ENCODE measurements around the gene EGLN3.
"Not testable (repeated sequence)": the region's sequence is repeated elsewhere in the genome, so short reads cannot be mapped to it uniquely, and the experiment has no call there.

The EGLN3 gene

DNA sequence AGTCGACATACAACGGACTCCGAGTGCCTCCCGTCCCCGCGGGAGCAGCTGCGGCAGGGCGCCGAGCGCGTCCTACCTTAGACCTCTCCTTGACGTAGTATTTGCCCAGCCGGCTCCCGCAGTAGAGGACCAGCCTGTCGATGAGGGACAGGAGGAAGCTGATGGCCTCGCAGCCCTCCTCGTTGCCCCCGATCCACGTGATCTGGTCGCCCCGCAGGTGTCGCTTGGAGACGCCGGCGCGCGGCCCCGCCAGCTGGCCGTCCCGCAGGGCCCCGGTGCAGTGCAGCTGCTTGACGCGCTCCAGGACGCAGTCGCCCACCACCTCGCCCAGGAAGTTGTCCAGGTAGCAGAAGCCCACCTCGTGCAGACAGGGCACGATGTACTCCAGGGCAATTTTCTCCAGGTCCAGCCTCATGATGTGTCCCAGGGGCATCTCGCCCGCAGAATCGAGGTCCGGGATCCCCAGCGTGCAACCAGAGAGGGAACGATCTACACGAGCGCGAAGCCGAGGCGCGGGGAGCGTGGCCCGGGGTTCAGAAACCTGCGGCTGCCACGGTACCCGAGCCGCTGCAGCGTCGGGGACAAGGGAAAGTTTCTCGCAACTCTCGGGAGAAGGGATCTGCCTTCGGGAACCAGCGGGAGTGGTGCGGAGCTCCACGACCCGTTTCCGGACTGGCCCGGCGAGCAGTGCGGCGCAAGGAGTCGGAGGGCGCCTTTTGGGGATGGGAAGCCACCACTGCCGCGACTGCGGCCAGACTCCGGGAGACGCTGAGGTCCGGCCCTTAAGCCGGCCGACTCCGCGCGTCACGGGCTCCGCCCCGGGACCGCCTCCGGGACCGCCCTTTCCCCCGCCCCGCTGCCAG is at the start of gene EGLN3:
Gene EGLN3 (minus strand): TSS at position 755 of the 863 bp plus-strand sequence. CDS start 322 bp downstream, at position 433.
- FAIRE-seq = no peak

DNA sequence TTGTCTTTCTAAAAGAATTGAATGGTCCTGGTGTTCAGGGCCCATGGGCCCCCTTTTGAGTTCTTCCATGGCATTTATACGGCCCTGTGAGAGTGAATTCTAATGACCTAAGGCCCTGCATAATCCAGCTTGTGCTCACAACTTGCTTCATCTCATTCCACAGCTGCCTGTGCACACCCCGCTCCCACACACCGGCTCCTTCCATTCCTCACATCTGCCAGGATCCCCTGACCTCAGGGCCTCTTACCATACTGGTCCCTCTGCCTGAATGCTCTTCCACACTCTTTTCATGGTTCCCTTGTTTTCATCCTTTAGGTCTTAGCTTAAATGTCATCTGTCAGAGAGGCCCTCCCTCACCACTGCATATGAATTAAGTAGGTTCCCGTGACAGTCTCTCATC is 49.5 kb upstream of the EGLN3 start:
- no peak for FAIRE-seq

DNA sequence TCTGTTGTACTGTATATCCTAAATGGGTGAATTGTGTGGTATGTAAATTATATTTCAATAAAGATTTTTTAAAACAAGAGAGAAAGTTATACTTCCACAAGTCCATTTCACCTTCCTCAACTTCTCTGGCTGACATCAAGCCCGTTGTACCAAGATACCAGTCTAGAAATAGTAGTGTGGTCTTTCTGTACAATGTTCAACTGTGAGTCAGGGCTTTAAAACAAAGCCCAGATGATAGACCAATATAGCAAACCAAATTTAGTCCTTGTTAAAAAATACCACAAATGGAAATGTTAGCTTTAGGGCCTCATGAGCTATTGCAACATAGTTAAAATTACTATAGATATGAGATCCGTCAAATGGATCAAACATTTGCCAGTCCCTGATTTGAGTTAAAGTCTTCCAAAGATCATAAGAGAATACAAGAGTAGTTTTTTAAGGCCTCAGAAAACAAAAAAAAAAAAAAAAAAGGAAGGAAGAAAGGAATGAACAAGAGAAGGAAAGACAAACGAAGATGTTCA is 49.0 kb upstream of the EGLN3 start:
- FAIRE-seq = no peak

DNA sequence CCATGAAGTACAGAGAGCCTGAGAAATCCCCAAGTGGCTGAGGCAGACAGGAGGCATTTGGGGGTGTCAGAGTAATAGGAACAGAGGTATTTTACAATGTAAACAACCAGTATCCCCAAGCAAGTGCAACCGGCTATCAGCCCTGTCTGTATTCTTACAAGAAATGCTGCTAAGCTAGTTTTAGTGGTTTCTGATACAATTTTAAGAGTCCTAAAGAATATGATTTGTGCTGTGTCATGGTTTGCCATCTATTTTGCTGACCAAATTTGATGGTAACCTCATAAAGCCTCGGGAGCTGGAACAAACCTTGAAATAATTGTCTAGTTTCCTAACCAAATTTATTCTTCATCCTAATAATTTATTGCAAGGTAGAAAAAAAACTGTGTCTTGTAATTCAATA is 46.7 kb upstream of the EGLN3 start:
- FAIRE-seq = no peak

DNA sequence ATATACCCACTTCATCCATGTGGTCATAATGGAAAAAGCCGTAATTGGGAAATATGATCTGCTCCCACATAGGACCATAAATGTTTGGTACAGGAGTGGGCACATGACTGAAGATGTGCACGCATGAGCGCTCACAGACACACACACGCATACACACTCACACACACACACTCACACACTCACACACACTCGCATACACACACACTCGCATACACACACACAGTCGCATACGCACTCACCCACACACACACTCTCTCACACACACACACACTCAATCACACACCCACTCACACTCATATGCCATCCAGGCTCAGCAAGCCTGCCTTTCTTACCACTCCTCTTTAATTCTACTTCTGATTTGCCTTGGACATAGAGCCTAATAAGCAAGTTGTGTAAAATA is 45.6 kb upstream of the EGLN3 start:
- FAIRE-seq = no peak

DNA sequence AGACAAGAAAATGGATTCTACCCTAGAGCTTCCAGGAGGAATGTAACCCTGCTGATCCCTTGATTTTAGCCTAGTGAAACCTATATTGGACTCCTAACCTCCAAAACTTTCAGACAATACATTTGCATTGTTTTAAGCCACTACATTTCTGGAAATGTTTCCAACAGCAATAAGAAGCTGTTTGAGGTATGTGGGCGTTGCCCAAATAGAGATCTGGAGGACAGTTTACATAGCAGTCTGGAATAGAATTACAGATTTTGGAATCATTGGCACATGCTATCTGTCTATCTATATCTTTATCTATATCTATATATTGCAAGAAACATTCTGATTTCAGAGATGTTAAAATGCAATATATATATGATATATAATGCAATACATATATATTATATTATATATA is 42.4 kb upstream of the EGLN3 start:
- no peak for FAIRE-seq

DNA sequence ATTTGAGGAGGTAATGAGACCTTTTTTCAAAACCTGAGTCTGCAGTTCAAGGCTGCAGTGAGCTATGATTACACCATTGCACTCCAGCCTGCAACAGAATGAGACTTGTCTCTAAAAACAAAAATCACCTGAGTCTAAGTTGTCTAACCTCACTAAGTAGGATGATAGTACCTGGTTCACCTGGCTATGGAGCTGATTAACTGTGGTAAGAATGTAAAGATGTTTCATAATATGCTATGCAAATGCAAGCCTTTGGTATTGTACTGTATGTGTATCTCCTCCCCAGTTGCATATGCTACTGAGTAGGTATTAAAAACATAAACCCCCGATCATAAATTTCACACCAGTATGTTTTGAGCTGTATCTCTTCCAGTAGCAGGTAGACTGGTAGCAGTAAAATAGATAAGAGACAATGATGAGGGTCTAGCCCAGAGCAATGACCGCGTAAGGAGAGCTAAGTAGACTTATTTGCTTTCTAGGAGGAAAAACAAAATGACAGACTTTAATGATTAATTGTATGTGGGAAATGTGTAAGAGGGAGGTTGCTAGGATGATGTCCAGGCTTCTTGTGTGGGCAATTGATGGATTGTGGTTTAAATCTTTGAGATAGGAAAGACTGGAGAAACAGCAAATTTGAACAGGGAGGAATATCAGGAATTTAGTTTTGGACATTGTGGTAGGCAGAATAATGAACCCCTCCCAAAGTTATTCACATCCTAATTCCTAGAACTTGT is 41.6 kb upstream of the EGLN3 start:
- no peak for FAIRE-seq

DNA sequence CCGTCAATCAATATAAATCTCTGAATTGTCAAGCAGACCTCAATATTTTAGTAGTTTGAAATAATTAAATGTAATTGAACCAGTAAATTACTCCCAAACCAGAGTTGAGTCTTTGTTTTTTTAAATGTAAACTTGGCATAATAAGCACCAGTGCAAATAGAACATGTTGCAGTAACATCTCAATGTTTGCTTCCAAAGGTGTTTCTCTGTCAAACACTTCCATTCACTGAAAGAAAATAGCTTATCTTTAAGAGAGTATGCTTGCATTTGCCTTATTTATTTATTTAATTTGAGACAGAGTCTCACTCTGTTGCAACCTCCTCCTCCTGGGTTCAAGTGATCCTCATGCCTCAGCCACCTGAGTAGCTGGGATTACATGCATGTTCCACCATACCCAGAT is 39.9 kb upstream of the EGLN3 start:
- FAIRE-seq = no peak

DNA sequence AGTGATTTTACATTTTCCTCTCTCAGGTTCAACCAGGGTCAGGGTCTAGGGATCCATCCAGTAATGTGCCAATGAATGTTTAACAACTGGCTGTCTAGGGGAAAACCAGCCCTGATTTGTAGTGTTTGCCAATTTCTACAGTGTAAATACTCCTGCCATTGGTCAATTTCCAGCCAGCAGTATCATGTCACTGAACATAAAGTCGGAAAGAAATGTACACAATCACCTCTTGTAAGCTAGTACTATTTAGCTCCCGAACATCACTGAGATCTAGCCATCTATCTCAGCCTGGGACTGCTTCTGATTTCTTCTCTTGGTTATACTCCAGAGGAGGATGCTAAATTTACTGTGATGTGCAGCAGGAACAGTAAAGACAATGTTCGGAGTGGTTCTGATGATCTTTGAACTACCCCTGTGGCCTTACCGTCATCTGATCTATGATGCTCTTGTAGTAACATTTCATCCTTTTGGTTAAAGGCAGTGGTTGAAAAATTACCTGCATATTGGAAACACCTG is 36.7 kb upstream of the EGLN3 start:
- no peak for FAIRE-seq

DNA sequence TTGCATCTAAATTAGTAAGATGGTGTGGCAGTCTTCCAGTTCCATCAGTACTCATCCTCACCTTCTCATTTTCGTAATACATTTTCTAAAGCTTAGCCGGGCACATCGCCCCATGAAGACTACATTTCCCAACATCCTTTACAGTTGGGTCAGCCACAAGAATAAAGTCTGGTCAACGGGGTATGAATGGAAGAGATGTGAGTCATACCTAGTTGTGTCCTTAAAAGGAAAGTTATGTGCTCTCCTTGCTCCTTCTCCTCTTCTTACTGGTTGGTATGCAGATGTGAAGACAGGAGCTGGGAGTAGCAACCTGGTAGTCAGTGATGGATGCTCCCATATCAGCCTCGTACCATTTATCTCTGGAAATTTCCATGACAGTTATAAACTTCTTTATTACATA is 35.9 kb upstream of the EGLN3 start:
- FAIRE-seq = no peak

DNA sequence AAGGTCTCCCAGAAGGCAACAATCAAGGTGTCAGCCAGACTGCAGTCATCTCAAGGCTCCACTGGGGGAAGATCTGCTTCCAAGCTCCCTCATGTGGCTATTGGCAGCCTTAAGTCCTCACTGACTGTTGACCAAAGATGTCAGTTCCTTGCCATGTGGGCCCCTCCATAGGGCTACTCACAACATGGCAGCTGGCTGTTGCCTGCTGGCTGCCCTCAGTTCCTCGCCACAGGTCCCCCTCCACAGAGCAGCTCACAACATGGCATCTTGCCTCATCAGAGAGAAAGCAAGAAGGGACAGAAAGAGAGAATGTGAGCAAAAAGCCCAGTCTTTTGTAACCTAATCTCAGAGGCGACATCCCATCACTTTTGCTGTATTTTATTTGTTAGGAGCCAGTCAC is 34.4 kb upstream of the EGLN3 start:
- FAIRE-seq = no peak

DNA sequence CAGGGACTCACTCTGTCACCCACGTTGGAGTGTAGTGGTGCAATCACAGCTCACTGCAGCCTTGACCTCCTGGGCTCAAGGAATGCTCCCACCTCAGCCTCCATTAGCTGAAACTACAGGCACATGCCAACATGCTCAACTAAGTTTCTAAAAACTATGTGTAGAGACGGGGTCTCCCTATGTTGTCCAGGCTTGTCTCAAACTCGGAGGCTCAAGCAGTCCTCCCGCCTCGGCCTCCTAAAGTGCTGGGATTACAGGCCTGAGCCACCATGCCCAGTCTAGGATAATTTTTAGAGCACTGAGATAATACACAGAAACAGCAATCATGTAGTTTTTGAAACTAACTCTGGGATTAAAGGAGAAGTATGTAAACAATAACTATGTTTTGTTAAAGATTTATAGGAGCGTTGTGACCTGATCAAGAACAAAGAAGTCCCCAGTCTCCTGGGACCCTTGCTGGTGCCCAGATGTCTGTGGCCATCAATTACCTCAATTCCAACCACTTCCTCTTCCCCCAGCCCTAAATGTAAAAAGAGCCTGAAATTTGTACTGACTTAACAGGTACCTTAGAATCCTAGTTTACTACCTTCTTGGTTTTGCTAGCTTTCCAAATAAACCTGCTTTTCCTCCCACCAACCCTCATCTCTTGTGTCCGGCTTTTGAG is 28.9 kb upstream of the EGLN3 start:
- FAIRE-seq = no peak

DNA sequence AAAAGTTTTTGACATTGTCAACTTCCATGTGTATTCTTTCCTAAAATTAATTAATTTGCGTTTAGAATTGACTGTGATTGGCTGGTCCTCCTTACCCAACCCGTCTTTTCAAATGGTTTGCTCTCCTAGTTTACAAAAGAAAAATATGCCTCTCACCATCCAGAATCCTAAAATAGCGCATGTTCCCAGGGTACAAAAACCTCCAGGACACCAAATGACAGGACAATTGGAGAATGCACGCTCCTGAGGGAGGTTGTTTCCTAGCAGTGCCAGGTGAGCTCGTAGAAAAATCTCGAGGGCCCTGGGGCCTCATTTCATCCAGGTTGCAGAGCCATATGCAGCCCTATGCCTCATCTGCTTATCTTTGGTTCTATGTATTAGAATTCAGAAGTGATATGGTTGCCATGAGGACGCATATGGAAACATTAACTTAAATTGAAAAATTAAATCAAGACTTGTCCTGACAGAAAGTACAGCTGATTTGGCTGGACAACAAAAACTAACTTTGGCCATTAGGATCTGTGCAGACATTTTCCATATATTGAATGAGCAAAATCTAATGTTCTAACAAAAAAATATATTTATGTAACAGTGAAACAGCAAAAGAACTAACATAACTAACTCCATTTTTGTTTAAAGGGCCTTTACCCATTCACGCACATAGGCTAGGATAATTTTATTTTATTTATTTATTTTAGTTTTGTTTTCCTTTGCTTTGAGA is 28.2 kb upstream of the EGLN3 start:
- FAIRE-seq = no peak

DNA sequence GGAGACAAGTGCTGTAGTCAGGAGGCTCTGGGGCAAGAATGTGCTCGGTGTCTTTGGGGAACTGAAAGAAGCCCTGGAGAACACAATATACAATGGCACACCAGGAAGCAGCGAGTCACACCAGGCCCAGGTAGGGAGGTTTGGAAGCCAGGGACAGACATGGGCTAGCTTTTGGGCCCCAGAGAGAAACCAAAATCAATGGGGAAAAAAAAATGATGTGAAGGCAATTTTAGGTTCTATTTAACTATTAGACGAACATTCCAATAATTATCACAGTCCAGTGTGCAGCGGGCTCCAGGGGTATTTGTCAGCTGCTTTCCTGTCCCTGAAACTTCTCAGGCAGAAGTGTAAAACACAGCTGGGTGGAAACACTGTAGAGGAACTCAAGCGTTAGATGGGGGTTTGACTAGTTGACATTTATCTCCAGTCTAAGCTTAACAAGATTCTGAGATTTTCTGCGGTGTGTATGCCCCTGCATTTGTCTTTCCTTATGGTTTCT is 21.8 kb upstream of the EGLN3 start:
- no peak for FAIRE-seq

DNA sequence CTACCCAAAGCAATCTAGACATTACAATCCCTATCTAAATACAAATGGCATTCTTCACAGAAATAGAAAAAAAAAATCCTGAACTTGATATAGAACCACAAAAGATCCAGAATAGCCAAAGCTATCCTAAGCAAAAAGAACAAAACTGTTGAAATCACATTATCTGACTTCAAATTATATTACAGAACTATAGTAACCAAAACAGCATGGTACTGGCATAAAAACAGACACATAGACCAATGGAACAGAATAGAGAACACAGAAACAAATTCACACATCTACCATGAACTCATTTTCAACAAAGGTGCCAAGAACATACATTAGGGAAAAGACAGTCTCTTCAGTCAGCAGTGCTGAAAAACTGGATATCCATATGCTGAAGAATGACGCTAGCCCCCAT is 19.0 kb upstream of the EGLN3 start:
- not testable (repeated sequence) for FAIRE-seq

DNA sequence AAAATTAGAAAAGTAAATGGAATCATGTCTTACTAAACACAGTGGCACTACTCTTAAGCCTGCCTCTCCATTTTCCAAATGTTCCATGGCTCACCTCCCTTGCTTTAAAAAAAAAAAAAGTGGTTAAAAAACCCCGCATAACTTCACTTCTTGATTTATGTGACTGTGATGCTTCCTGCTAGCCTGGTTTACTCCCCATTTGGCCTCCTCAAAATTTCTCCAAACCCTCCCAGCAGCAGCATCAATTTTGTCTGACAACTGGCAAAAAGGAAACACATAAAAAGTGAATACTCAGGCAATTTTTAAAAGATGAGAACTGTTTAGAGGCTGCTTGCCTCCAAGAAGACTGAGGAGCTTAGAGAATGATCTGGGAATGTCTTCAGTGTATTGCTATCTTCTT is 17.8 kb upstream of the EGLN3 start:
- FAIRE-seq = no peak

DNA sequence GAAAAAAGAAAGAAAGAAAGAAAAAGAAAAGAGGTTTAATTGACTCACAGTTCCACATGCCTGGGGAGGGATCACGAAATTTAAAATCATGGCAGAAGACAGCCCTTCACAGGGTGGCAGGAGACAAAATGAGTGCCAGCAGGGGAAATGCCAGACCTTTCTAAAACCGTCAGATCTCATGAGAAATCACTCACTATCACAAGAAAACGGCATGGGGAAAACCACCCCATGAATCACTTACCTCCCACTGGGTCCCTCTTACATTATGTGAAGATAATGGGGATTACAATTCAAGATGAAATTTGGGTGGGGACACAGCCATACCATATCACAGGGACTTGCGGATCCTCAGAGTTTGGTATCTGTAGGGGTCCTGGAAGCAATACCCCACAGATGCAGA is 16.3 kb upstream of the EGLN3 start:
- FAIRE-seq = no peak

DNA sequence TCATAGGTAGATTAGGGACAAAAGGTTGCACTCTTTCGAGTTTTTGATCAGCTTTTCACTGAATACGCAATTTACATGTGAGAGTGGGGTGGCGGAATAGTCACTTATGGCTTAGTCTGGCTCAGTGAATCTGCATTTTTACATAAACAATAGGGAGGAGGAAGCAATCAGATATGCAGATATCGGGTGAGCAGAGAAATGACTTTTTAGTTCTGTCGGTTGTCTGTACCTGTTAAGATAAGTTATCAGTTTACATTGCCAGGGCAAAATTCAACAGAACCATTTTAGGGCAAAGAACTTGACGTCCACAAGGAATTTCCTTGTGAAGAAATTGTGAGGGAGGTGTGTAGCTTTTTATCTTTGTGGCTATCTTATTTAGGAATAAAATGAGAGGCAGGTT is 15.4 kb upstream of the EGLN3 start:
- no peak for FAIRE-seq

DNA sequence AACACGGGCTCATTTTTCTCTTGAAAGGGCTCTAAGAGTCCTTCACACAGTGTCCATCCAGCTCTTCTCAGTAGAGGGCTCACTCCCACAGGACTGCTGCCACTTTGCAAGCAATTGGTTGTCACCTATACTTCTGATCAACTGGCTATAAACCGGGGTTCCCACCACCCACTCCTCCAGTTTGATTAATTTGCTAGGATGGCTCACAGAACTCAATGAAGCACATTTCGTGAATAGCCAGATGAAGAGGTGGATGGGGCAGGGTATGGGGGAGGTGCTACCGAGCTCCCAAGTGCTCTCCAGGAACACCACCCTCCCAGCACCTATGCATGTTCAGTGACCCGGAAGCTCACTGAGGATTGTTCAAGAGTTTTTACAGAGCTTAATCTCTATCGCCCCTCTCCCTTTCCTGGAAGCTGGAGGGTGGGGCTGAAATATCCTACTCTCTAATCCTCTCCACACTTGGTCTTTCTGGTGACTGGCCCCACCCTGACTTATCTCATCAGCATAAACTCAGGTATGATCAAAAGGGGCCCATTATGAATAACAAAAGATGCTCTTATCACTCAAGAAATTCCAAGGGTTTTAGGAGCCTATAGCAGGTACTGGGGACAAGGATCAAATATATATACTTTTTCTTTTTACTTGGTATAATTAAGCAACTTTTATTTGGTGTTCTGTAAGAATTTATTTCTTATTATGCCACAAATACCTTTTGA is 13.9 kb upstream of the EGLN3 start:
- FAIRE-seq = no peak

DNA sequence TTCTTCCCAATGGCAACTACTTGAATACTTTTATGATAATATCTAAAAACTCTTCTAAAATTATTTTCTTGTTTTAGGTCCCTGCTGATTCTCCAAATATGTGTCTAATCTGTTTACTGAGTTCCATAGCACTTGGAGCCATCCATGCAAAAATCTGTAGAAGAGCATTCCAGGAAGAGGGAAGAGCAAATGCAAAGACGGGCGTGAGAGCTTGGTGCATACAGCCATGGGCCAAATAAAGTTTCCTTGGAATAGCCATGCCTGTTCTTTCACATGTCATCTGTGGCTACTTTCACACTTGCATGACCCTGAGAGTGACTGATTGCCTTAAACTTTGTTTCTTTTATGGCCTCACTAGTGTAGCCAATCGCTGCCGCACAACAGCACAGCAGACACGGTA is 13.0 kb upstream of the EGLN3 start:
- FAIRE-seq = no peak

DNA sequence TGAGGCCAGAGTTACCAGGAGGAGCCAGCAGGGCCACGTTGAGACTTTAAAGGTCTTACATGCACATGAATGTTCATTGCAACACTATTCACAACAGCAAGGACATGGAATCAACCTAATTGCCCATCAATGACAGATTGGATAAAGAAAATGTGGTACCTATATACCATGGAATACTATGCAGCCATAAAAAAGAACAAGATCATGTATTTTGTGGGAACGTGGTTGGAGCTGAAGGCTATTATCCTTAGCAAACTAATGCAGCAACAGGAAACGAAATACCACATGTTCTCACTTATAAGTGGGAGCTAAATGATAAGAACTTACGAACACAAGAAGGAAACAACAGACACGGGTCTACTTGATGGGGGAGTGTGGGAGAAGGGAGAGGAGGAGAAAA is 11.6 kb upstream of the EGLN3 start:
- not testable (repeated sequence) for FAIRE-seq

DNA sequence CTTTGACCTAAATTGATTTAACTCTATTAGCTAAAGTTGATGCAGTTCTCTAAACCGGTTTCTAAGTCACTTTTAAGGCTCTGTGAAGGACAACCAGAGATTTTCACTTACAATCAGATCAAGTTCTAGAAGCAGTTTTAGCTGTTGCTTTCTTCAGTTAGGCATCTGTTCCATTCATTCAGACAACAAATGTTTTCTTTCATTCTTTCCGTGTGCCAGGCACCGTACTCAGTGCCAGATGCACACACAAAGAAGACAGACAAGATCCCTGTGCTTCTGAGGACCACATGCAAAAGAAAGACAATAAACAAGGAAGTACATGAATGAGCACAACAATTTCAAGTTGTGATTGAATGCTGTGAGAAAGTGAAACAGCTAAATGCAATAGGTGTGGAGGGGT is 11.1 kb upstream of the EGLN3 start:
- FAIRE-seq = no peak
